Stomach (tissue), 9 donors: ENCODE measurements around the gene SPTBN2. TPM values are rescaled to one million over a fixed set of nuclear protein-coding genes. Genes with fewer than 3 reads are reported as not detected.
"Not testable (repeated sequence)": the region's sequence is repeated elsewhere in the genome, so short reads cannot be mapped to it uniquely, and the experiment has no call there.

ENCODE experiments used
- DNase-seq, 2 donors: peaks; one replicate each; pipeline versions ENCODE4 v3.0.0 to v3.0.0-alpha.2; 2013 to 2019
- H3K27ac ChIP-seq, 5 donors: fragments of 200-600 bp in 4 of 5; sonication (generic) in 4 of 5; one replicate each; pipeline ENCODE4 v1.5.1; 2013 to 2019; ENCODE audit warnings: mild to moderate bottlenecking in 1 of 5, moderate library complexity in 1 of 5
- H3K27me3 ChIP-seq, 3 donors: fragments of 200-600 bp; sonication (generic); one replicate each; pipeline ENCODE4 v1.5.1; 2017 to 2019; ENCODE audit warnings: mixed run types in 1 of 3
- H3K36me3 ChIP-seq, 4 donors: fragments of 200-600 bp; sonication (generic); 1 replicate in 3 of 4; 2 replicates in 1 of 4; pipeline ENCODE4 v1.5.1; 2016 to 2019
- H3K4me1 ChIP-seq, 4 donors: fragments of 200-600 bp; sonication (generic); one replicate each; pipeline ENCODE4 v1.5.1; 2016 to 2019
- H3K4me3 ChIP-seq, 4 donors: fragments of 200-600 bp; sonication (generic) in 3 of 4; one replicate each; pipeline ENCODE4 v1.5.1; 2016 to 2019; ENCODE audit warnings: mild to moderate bottlenecking in 1 of 4
- H3K9me3 ChIP-seq, 4 donors: fragments of 200-600 bp; sonication (generic); one replicate each; pipeline ENCODE4 v1.5.1; 2016 to 2019
- EP300 ChIP-seq: sonication (generic); formaldehyde crosslinking; IDR thresholded peaks from one replicate; pipeline ENCODE4 v1.6.1; 2017; ENCODE audit warnings: antibody characterized with exemption
- POLR2A ChIP-seq, 4 donors: fragments of 450-650 bp; IDR thresholded peaks; one replicate each; pipeline ENCODE4 v1.6.1; 2016; ENCODE audit warnings: antibody characterized with exemption in 4 of 4, control low read depth in 2 of 4, mild to moderate bottlenecking in 1 of 4, moderate library complexity in 1 of 4
- POLR2AphosphoS5 ChIP-seq, 3 donors: sonication (generic); formaldehyde crosslinking; IDR thresholded peaks; one replicate each; pipeline ENCODE4 v1.6.1; 2016; ENCODE audit warnings: antibody characterized with exemption in 3 of 3
- WGBS, 5 donors: extraction: QIAGEN DNeasy Blood & Tissue Kit in 3 of 5; methylation state at CpG; one replicate each; pipeline versions ENCODE4 v1.1.5 to v1.1.7; 2013 to 2018; 5-methylcytosine and 5-hydroxymethylcytosine counted together
- intact Hi-C: fragments of 100-400 bp; cut with DNase I; formaldehyde crosslinking; loops from one replicate; pipeline ENCODE4 v1.15.1; 2023; ENCODE audit warnings: low total_unique reads
- polyA plus RNA-seq, 3 donors: library from polyadenylated mRNA; stranded (reverse); fragments of 200-250 nt; gene quantifications; one replicate each; pipeline ENCODE4 v1.2.3, GENCODE V29; 2013
- total RNA-seq, 5 donors: library from RNA; depleted of rRNA; stranded (reverse); fragments of >200 nt; gene quantifications; one replicate each; pipeline versions ENCODE4 v1.1.0 to v1.2.3, GENCODE V29; 2014 to 2016
- TF ChIP-seq, protein P1 (sequence below), 7 experiments: fragments of 450-650 bp in 4 of 7; fragments of 200-600 bp in 3 of 7; sonication (generic) in 3 of 7; IDR thresholded peaks; one replicate each; pipeline ENCODE4 v1.5.1; 2016 to 2019; ENCODE audit warnings: antibody characterized with exemption in 7 of 7, control low read depth in 2 of 7, mild to moderate bottlenecking in 1 of 7
- donor health status: healthy with polysubstance abuse.
- donor health status: Bipolar disorder and iron deficiency.
- donor health status: healthy.

The SPTBN2 gene
- total and polyA plus RNA-seq, 8 donors, result 2.4 to 134 (median 10.4) TPM

DNA sequence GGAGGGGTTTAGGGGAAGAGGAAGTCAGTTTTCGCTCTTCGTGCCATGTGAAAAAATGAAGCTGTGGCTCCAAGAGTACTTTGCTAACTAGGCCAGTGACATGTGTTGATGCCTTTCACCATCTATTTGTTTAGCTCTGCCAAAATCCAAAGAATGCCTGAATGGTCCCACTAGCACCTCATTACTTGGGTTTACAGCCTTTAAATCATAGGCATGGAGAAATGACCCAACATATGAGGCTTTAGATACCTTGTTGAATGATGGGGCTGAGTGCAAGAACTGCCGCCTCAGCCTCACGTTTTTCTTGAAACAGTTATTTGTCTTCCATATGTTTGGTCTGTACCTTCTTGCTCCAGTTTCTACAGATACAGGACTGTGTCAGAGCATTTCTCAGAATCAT is 82.2 kb downstream of the SPTBN2 start:
- intact Hi-C loops, result no loop called here
- Histone ChIP-seq H3K36me3 (peaks cover 58 to 99% (median 92%) of the 10 kb centered on the region in 4 donors), H3K27ac (no peak overlapping the region), H3K4me3 (no peak overlapping the region), H3K4me1 (peaks cover 43 to 80% (median 61%) of the 10 kb centered on the region in 4 donors), H3K27me3 (no peaks in the 10 kb centered on the region), H3K9me3 (no peaks in the 10 kb centered on the region)
- 72 to 86% (median 81%) methylated on average over 4 of the region's 4 CpGs for WGBS, 5 donors
- no peak for DNase-seq
- TF ChIP-seq, protein P1, sequence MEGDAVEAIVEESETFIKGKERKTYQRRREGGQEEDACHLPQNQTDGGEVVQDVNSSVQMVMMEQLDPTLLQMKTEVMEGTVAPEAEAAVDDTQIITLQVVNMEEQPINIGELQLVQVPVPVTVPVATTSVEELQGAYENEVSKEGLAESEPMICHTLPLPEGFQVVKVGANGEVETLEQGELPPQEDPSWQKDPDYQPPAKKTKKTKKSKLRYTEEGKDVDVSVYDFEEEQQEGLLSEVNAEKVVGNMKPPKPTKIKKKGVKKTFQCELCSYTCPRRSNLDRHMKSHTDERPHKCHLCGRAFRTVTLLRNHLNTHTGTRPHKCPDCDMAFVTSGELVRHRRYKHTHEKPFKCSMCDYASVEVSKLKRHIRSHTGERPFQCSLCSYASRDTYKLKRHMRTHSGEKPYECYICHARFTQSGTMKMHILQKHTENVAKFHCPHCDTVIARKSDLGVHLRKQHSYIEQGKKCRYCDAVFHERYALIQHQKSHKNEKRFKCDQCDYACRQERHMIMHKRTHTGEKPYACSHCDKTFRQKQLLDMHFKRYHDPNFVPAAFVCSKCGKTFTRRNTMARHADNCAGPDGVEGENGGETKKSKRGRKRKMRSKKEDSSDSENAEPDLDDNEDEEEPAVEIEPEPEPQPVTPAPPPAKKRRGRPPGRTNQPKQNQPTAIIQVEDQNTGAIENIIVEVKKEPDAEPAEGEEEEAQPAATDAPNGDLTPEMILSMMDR (IDR thresholded peaks at IDR 0.05), result no peak
- TF ChIP-seq POLR2AphosphoS5 (IDR thresholded peaks at IDR 0.05) (no peak), POLR2A (IDR thresholded peaks at IDR 0.05) (no peak), EP300 (no peak)

DNA sequence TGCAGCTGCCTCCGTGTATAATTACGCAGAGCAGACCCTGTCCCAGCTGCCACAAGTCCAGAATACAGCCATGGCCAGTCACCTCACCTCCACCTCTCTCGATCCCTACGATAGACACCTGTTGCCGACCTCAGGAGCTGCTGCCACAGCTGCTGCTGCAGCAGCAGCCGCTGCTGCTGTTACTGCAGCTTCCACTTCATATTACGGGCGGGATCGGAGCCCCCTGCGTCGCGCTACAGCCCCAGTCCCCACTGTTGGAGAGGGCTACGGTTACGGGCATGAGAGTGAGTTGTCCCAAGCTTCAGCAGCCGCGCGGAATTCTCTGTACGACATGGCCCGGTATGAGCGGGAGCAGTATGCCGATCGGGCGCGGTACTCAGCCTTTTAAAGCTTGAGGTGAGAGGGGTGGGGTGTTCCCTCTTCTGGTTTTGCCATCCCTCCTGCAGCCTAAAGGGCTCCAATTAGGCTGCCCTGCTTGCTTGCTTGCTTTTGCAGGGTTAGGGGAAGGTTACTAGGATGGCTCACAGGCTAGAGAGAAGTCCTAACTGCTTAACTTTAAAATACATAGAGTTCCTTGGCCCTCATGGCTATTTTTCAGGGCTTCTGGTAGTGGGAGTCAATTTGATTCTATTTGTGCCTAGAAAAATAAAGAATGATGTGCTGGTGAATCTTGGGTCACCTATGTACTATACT is 85.1 kb downstream of the SPTBN2 start:
- 73 to 85% (median 82%) methylated on average over 15 to 24 of the region's 24 CpGs for WGBS, 5 donors
- no peak for TF ChIP-seq EP300
- TF ChIP-seq, protein P1 (IDR thresholded peaks at IDR 0.05), result no peak
- TF ChIP-seq POLR2A (IDR thresholded peaks at IDR 0.05), result no peak
- TF ChIP-seq POLR2AphosphoS5 (IDR thresholded peaks at IDR 0.05), result no peak
- no peaks in the 10 kb centered on the region for H3K9me3 ChIP-seq
- no peak overlapping the region for H3K27ac ChIP-seq
- intact Hi-C loops, result no loop called here
- peaks cover 61 to 92% (median 87%) of the 10 kb centered on the region in 4 donors for H3K36me3 ChIP-seq
- peaks cover 69 to 95% (median 80%) of the 10 kb centered on the region in 4 donors for H3K4me1 ChIP-seq
- DNase-seq, result no peak
- no peaks in the 10 kb centered on the region for H3K27me3 ChIP-seq
- H3K4me3 ChIP-seq, result peak overlapping the region in 2 of 4 donors; percentile 82 to 83

DNA sequence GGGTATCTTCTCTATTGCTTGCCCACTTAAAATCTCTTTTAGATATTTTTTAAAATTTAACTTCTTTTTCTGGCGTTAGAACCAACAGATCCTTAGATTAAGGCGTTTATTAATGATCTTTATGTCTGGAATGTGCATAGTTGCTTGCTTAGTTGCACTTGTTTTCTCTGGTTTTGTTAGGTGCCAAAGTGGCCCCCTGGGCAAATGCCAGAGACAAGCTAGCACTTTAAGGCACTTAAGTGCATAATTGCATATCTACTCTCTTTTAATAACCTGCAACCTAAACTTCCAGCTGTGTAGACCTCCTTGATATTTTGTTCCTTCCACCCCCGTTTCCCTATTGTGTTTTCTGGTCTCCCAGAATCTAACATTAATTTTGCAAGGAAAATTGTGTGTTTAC is 87.2 kb downstream of the SPTBN2 start:
- intact Hi-C loops, result no loop called here
- H3K4me3 ChIP-seq, result peak overlapping the region; percentile 19 to 83 (median 78)
- H3K9me3 ChIP-seq, result no peaks in the 10 kb centered on the region
- H3K36me3 ChIP-seq, result peaks cover 52 to 71% (median 67%) of the 10 kb centered on the region in 4 donors
- no peak for DNase-seq
- peak overlapping the region in 2 of 5 donors; percentile 24 to 34 for H3K27ac ChIP-seq
- TF ChIP-seq POLR2AphosphoS5 (IDR thresholded peaks at IDR 0.05), result no peak
- TF ChIP-seq POLR2A (IDR thresholded peaks at IDR 0.05), result no peak
- TF ChIP-seq, protein P1 (IDR thresholded peaks at IDR 0.05), result no peak
- no peak for TF ChIP-seq EP300
- WGBS, 5 donors, result 7 to 18% (median 9%) methylated on average over 3 of the region's 3 CpGs
- no peaks in the 10 kb centered on the region for H3K27me3 ChIP-seq
- H3K4me1 ChIP-seq, result peaks cover 81 to 89% (median 85%) of the 10 kb centered on the region in 4 donors

DNA sequence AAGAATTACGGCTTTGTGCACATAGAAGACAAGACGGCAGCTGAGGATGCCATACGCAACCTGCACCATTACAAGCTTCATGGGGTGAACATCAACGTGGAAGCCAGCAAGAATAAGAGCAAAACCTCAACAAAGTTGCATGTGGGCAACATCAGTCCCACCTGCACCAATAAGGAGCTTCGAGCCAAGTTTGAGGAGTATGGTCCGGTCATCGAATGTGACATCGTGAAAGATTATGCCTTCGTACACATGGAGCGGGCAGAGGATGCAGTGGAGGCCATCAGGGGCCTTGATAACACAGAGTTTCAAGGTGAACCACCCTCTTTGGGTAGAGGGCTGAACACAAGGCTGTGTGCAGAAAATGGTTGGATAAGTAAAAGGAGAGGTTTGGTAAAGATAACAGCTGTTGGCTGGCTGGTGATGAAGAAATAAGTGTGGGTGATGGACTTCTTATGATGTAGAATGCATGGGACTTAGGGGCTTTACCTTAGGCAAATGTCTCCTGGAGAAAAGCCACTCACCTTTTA is 89.1 kb downstream of the SPTBN2 start:
- H3K4me1 ChIP-seq, result peaks cover 66 to 82% (median 75%) of the 10 kb centered on the region in 4 donors
- DNase-seq, intact Hi-C loops, H3K9me3 ChIP-seq, H3K27me3 ChIP-seq: not testable (repeated sequence)
- 41 to 49% (median 43%) methylated on average over 8 to 10 of the region's 10 CpGs for WGBS, 5 donors
- H3K36me3 ChIP-seq, result peaks cover 35 to 63% (median 52%) of the 10 kb centered on the region in 4 donors
- H3K27ac ChIP-seq, result peak overlapping the region in 2 of 5 donors; percentile 39 to 91
- H3K4me3 ChIP-seq, result peak overlapping the region; percentile 74 to 88 (median 82)
